ENCODE results near the gene AQP7.

DNA sequence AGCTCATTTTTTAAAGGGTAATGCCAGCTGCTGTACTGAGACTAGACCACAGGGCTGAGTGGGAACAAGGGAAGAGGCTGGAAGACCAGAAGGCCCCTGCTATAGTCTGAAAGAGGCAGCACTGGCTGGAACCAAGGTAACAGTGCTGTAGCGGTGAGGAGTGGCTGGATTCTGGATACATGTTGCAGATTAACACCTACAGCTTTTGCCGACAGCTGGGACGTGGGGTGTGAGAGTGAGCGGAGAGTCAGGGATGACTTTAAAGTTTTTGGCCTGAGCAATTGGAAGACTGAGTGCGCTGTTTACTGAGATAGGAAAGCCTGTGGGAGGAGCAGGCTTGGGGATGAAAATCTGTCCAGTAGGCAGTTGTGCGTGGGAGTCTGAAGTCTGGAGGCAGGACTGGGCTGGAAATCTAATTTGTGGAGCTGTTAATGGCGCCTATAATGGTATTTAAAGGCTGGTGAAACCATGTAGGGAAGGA is 26.5 kb downstream of the AQP7 start:
- TF ChIP-seq, protein P1, sequence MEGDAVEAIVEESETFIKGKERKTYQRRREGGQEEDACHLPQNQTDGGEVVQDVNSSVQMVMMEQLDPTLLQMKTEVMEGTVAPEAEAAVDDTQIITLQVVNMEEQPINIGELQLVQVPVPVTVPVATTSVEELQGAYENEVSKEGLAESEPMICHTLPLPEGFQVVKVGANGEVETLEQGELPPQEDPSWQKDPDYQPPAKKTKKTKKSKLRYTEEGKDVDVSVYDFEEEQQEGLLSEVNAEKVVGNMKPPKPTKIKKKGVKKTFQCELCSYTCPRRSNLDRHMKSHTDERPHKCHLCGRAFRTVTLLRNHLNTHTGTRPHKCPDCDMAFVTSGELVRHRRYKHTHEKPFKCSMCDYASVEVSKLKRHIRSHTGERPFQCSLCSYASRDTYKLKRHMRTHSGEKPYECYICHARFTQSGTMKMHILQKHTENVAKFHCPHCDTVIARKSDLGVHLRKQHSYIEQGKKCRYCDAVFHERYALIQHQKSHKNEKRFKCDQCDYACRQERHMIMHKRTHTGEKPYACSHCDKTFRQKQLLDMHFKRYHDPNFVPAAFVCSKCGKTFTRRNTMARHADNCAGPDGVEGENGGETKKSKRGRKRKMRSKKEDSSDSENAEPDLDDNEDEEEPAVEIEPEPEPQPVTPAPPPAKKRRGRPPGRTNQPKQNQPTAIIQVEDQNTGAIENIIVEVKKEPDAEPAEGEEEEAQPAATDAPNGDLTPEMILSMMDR (IDR thresholded peaks at IDR 0.05) = no peak
- TF ChIP-seq POLR2A (IDR thresholded peaks at IDR 0.05) = no peak

All from heart left ventricle (tissue), 13 donors.